Esophagus squamous epithelium (tissue), 5 donors: ENCODE data around the gene RIMBP2. TPM values are rescaled to one million over a fixed set of nuclear protein-coding genes. Genes with fewer than 3 reads are reported as not detected.

Experiments used
- DNase-seq: peaks from one replicate; lab custom pipeline; 2025; lab: John Stamatoyannopoulos, UW
- H3K27ac ChIP-seq, 4 donors: fragments of 200-600 bp; sonication (generic); one replicate each; pipeline ENCODE4 v1.5.1; 2016 to 2019; ENCODE audit warnings: mild to moderate bottlenecking in 1 of 4
- H3K27me3 ChIP-seq, 4 donors: fragments of 200-600 bp; sonication (generic); 1 replicate in 3 of 4; 2 replicates in 1 of 4; pipeline versions ENCODE4 v1.5.1 to v1.6.0; 2017 to 2021; ENCODE audit warnings: antibody characterized with exemption in 1 of 4
- H3K36me3 ChIP-seq, 3 donors: fragments of 200-600 bp; sonication (generic); one replicate each; pipeline ENCODE4 v1.5.1; 2016 to 2019
- H3K4me1 ChIP-seq, 3 donors: fragments of 200-600 bp; sonication (generic); one replicate each; pipeline ENCODE4 v1.5.1; 2017 to 2019
- H3K4me3 ChIP-seq, 4 donors: fragments of 200-600 bp; sonication (generic); 1 replicate in 3 of 4; 2 replicates in 1 of 4; pipeline ENCODE4 v1.5.1; 2016 to 2019; ENCODE audit warnings: mild to moderate bottlenecking in 2 of 4, moderate library complexity in 1 of 4
- H3K9me3 ChIP-seq, 3 donors: fragments of 200-600 bp; sonication (generic); one replicate each; pipeline ENCODE4 v1.5.1; 2016 to 2019
- POLR2A ChIP-seq, 4 donors: fragments of 450-650 bp; IDR thresholded peaks; one replicate each; pipeline ENCODE4 v1.6.1; 2017; ENCODE audit warnings: antibody characterized with exemption in 4 of 4, mild to moderate bottlenecking in 4 of 4, moderate library complexity in 3 of 4
- WGBS, 2 donors: methylation state at CpG; one replicate each; pipeline ENCODE4 v1.1.5; 2018; 5-methylcytosine and 5-hydroxymethylcytosine counted together
- intact Hi-C: fragments of 100-400 bp; cut with DNase I; formaldehyde crosslinking; loops from one replicate; pipeline ENCODE4 v1.15.0; 2022
- total RNA-seq, 4 donors: library from RNA; depleted of rRNA; stranded (reverse); fragments of >200 nt; gene quantifications; one replicate each; pipeline ENCODE4 v1.1.0, GENCODE V29; 2016
- TF ChIP-seq, protein P1 (sequence below), 6 experiments: fragments of 450-650 bp in 4 of 6; fragments of 200-600 bp in 2 of 6; sonication (generic) in 2 of 6; IDR thresholded peaks; one replicate each; pipeline ENCODE4 v1.5.1; 2016 to 2019; ENCODE audit warnings: antibody characterized with exemption in 6 of 6, mild to moderate bottlenecking in 4 of 6, moderate library complexity in 4 of 6
- donor health status: DM: yes; HTN: yes; CAD: no.

RIMBP2 gene
- total RNA-seq, 4 donors from 2014 or later: 0.08 to 0.76 (median 0.46) TPM

DNA sequence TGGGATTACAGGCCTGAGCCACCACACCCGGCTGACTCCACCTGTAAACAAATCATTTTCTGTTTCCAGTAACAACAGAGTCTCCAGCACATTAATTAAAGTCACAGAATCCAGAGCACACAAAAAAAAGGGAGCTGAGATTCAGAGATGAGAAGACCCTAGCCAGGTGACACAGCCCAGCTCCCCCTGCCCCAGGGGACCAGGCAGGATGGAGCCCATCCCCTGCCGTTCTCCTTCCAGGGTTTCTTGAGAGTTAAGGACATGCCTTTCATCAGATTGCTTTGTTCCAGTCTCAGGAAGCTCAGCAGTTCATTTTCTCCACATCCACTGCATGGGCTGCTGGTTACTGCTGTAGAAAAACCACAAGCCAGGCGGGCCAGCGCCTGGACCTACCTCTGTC lies 81.2 kb downstream of the RIMBP2 start:
- Histone ChIP-seq H3K27ac (no peak overlapping the region), H3K36me3 (no peaks in the 10 kb centered on the region), H3K4me3 (no peak overlapping the region), H3K27me3 (peaks cover 0 to 24% (median 0%) of the 10 kb centered on the region in 4 donors), H3K9me3 (no peaks in the 10 kb centered on the region), H3K4me1 (no peaks in the 10 kb centered on the region)
- no peak for DNase-seq
- WGBS, 2 donors: 57 to 58% methylated on average over 4 of the region's 4 CpGs
- TF ChIP-seq, protein P1, sequence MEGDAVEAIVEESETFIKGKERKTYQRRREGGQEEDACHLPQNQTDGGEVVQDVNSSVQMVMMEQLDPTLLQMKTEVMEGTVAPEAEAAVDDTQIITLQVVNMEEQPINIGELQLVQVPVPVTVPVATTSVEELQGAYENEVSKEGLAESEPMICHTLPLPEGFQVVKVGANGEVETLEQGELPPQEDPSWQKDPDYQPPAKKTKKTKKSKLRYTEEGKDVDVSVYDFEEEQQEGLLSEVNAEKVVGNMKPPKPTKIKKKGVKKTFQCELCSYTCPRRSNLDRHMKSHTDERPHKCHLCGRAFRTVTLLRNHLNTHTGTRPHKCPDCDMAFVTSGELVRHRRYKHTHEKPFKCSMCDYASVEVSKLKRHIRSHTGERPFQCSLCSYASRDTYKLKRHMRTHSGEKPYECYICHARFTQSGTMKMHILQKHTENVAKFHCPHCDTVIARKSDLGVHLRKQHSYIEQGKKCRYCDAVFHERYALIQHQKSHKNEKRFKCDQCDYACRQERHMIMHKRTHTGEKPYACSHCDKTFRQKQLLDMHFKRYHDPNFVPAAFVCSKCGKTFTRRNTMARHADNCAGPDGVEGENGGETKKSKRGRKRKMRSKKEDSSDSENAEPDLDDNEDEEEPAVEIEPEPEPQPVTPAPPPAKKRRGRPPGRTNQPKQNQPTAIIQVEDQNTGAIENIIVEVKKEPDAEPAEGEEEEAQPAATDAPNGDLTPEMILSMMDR (IDR thresholded peaks at IDR 0.05): no peak
- TF ChIP-seq POLR2A (IDR thresholded peaks at IDR 0.05): no peak
- intact Hi-C loops: no loop called here

DNA sequence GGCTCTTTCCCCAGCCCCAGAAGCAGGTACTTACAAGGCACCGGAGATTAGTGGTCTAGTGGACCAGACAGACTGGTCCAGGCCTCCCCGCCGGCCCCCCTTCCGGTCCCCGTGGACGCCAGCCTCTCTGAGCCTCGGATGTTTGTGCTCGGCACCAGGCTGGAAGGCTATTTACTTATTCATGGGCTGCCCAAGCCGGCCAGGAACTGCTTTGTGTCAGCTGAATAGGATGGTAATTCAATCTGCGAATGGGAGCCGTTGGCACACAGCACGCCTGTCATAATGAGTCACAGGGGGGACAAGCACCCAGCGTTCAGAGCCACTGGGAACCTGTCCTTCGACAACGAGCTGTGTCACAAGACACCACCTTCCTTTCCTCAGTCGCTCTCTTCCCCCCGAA lies 82.3 kb downstream of the RIMBP2 start:
- intact Hi-C loops: no loop called here
- H3K9me3 ChIP-seq: no peaks in the 10 kb centered on the region

DNA sequence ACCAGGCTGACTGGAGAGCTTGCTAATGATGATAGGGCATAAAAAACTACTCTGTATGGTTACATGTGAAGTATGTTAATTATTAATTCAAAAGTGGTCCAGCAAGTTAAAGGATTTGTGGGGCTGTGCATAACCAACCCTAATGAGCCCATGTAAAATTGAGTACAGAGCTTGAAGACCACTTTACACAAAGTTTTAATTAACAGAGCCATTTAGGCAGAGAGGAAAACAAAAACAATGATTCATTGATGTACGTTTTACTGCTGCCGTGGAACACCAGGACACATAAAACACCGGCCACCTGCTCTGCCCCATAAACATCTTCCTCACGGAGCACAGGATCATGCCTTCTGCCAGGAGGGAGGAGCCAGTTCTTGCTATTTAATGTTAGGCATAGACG lies 83.5 kb downstream of the RIMBP2 start:
- intact Hi-C loops: no loop called here
- H3K36me3 ChIP-seq: no peaks in the 10 kb centered on the region
- H3K4me1 ChIP-seq: no peaks in the 10 kb centered on the region
- TF ChIP-seq, protein P1 (IDR thresholded peaks at IDR 0.05): no peak
- no peak for TF ChIP-seq POLR2A (IDR thresholded peaks at IDR 0.05)
- H3K27me3 ChIP-seq: peaks cover 0 to 24% (median 0%) of the 10 kb centered on the region in 4 donors
- no peak overlapping the region for H3K27ac ChIP-seq
- no peak for DNase-seq
- no peak overlapping the region for H3K4me3 ChIP-seq
- WGBS, 2 donors: 77 to 86% methylated on average over 5 of the region's 5 CpGs
- no peaks in the 10 kb centered on the region for H3K9me3 ChIP-seq

More for the DNA sequence above, 82.3 kb downstream of the RIMBP2 start:
- Histone ChIP-seq H3K36me3 (no peaks in the 10 kb centered on the region), H3K4me1 (no peaks in the 10 kb centered on the region), H3K27me3 (peaks cover 0 to 24% (median 0%) of the 10 kb centered on the region in 4 donors), H3K4me3 (no peak overlapping the region), H3K27ac (no peak overlapping the region)
- DNase-seq: no peak
- TF ChIP-seq, protein P1 (IDR thresholded peaks at IDR 0.05): no peak
- TF ChIP-seq POLR2A (IDR thresholded peaks at IDR 0.05): no peak
- 21% methylated on average over 15 of the region's 17 CpGs; no CpG with 5 or more reads in 1 of the 2 donors for WGBS, 2 donors

DNA sequence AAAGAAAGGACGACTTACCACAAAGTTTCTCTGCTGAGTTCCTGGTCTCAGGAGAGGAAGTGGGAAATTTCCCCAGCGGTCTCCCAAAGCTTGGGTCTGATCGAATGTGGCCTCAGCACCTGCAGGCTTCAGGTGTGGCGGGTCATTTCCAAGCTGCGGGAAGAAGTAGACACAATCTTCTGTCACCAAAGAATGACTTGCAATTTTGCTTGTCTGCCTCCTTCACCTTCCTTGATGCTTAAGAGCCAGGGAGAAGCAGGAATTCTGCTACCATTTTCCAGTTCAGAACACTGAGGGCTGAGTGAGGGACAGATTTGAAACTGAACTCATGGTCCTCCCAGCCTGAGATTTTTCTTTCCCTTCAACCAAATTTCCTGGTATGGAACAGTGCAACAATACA lies 87.8 kb downstream of the RIMBP2 start:
- Histone ChIP-seq H3K27me3 (peaks cover 0 to 2% (median 0%) of the 10 kb centered on the region in 4 donors), H3K9me3 (peaks cover 0 to 4% (median 0%) of the 10 kb centered on the region in 3 donors), H3K4me1 (no peaks in the 10 kb centered on the region), H3K4me3 (no peak overlapping the region), H3K36me3 (no peaks in the 10 kb centered on the region), H3K27ac (no peak overlapping the region)
- no peak for DNase-seq
- intact Hi-C loops: no loop called here
- 90 to 91% methylated on average over 5 of the region's 5 CpGs for WGBS, 2 donors
- no peak for TF ChIP-seq POLR2A (IDR thresholded peaks at IDR 0.05)
- TF ChIP-seq, protein P1 (IDR thresholded peaks at IDR 0.05): no peak

DNA sequence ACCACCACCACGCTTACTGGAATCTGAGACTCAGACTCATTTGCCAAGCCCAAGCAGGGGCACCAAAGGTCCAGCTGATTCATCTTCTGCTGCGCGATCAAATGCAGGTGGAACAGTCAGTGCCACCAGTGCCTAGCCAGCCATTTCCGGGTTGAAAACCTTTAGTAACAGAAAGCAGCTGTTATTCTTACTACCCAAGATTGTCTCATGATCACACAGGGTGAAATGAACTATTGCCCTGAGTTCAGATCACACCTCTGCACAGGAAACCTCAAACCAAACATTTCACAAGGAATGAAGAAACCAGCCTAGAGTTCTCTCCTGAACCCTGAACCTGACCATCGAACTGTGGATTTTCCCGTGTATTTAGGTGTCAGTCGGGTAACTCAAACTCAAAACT lies 88.9 kb downstream of the RIMBP2 start:
- WGBS, 2 donors: 91 to 95% methylated on average over 5 to 6 of the region's 7 CpGs
- intact Hi-C loops: no loop called here

More for the DNA sequence above, 88.9 kb downstream of the RIMBP2 start:
- TF ChIP-seq, protein P1 (IDR thresholded peaks at IDR 0.05): no peak
- TF ChIP-seq POLR2A (IDR thresholded peaks at IDR 0.05): no peak
- H3K4me3 ChIP-seq: no peak overlapping the region
- H3K4me1 ChIP-seq: no peaks in the 10 kb centered on the region
- H3K9me3 ChIP-seq: peaks cover 0 to 14% (median 8%) of the 10 kb centered on the region in 3 donors
- H3K27me3 ChIP-seq: no peaks in the 10 kb centered on the region
- DNase-seq: no peak
- no peak overlapping the region for H3K27ac ChIP-seq
- no peaks in the 10 kb centered on the region for H3K36me3 ChIP-seq
